WTC11 (cell line): ENCODE results near the gene TMEFF2. TPM values are rescaled to one million over a fixed set of nuclear protein-coding genes. Genes with fewer than 3 reads are reported as not detected.
A peak's percentile ranks its signal among the peaks of the same experiment; 100 is the strongest.

Experiments used
- ATAC-seq: fragments of 200-7000 bp; cut with Tn5 transposase; 2 replicates; pipeline ENCODE4 v1.10.0; 2021; ENCODE audit warnings: mild to moderate bottlenecking, moderate library complexity
- CTCF ChIA-PET: fragments of 300-600 bp; sonication (Branson Sonifier 250); formaldehyde crosslinking; loops from one replicate; lab custom pipeline; 2021; ENCODE audit warnings: antibody characterized with exemption; lab: Charles Lee
- POLR2A ChIA-PET: fragments of 350-600 bp; sonication (Branson Sonifier 250); formaldehyde crosslinking; loops from one replicate; lab custom pipeline; 2021; ENCODE audit warnings: antibody characterized with exemption; lab: Charles Lee
- DNase-seq: peaks from one replicate; pipeline ENCODE4 v3.0.0; 2021; ENCODE audit warnings: low spot score
- H3K27ac Mint-ChIP-seq: 2 replicates; pipeline ENCODE4 v1.8.0; 2021; ENCODE audit warnings: mixed read lengths
- H3K27me3 Mint-ChIP-seq: 2 replicates; pipeline ENCODE4 v1.8.0; 2021; ENCODE audit warnings: low read depth, mild to moderate bottlenecking, moderate library complexity, mixed read lengths
- H3K36me3 Mint-ChIP-seq: 2 replicates; pipeline ENCODE4 v1.8.0; 2021; ENCODE audit warnings: mixed read lengths
- H3K4me1 Mint-ChIP-seq: 2 replicates; pipeline ENCODE4 v1.8.0; 2022; ENCODE audit warnings: mixed read lengths
- H3K4me3 Mint-ChIP-seq: 2 replicates; pipeline ENCODE4 v1.8.0; 2021; ENCODE audit warnings: mild to moderate bottlenecking, moderate library complexity, mixed read lengths
- H3K9me3 Mint-ChIP-seq: 2 replicates; pipeline ENCODE4 v1.8.0; 2021; ENCODE audit warnings: mixed read lengths
- AR ChIP-seq: fragments of 250-450 bp; sonication (Bioruptor Pico); IDR thresholded peaks from 2 replicates; pipeline ENCODE4 v1.9.0; 2021; ENCODE audit warnings: mild to moderate bottlenecking
- E2F4 ChIP-seq: sonication (generic); formaldehyde crosslinking; IDR thresholded peaks from 2 replicates; pipeline ENCODE4 v1.8.1; 2022; ENCODE audit warnings: low read depth, mild to moderate bottlenecking, moderate library complexity, missing genetic modification reagents, borderline replicate concordance
- FOXJ3 ChIP-seq: sonication (generic); formaldehyde crosslinking; IDR thresholded peaks from 2 replicates; pipeline ENCODE4 v1.9.0; 2021; ENCODE audit warnings: missing genetic modification reagents, mild to moderate bottlenecking, borderline replicate concordance
- KAT7 ChIP-seq: sonication (generic); formaldehyde crosslinking; IDR thresholded peaks from 2 replicates; pipeline ENCODE4 v1.8.1; 2023; ENCODE audit warnings: missing genetic modification reagents, mild to moderate bottlenecking, borderline replicate concordance
- MAX ChIP-seq: sonication (generic); formaldehyde crosslinking; IDR thresholded peaks from 2 replicates; pipeline ENCODE4 v1.8.0; 2022; ENCODE audit warnings: mild to moderate bottlenecking, missing genetic modification reagents
- MLX ChIP-seq: sonication (generic); formaldehyde crosslinking; IDR thresholded peaks from 2 replicates; pipeline ENCODE4 v1.8.1; 2023; ENCODE audit warnings: mild to moderate bottlenecking, missing genetic modification reagents, moderate library complexity
- MXD4 ChIP-seq: fragments of 250-450 bp; sonication (Bioruptor Pico); IDR thresholded peaks from 2 replicates; pipeline ENCODE4 v1.8.0; 2021; ENCODE audit warnings: mild to moderate bottlenecking, moderate library complexity, borderline replicate concordance
- NFATC4 ChIP-seq: fragments of 250-450 bp; sonication (Bioruptor Pico); IDR thresholded peaks from 2 replicates; pipeline ENCODE4 v1.9.0; 2021; ENCODE audit warnings: mild to moderate bottlenecking
- PRDM15 ChIP-seq: sonication (generic); formaldehyde crosslinking; IDR thresholded peaks from 2 replicates; pipeline ENCODE4 v1.8.0; 2022; ENCODE audit warnings: missing genetic modification reagents
- TEAD1 ChIP-seq: sonication (generic); formaldehyde crosslinking; IDR thresholded peaks from 2 replicates; pipeline ENCODE4 v1.8.0; 2022; ENCODE audit warnings: mild to moderate bottlenecking, missing genetic modification reagents
- ZNF263 ChIP-seq: sonication (generic); formaldehyde crosslinking; IDR thresholded peaks from 2 replicates; pipeline ENCODE4 v1.8.1; 2022; ENCODE audit warnings: low read depth, mild to moderate bottlenecking, moderate library complexity, missing genetic modification reagents
- ZNF317 ChIP-seq: sonication (generic); formaldehyde crosslinking; IDR thresholded peaks from 2 replicates; pipeline ENCODE4 v1.8.1; 2023; ENCODE audit warnings: low read depth, mild to moderate bottlenecking, moderate library complexity, missing genetic modification reagents, borderline replicate concordance
- ZNF425 ChIP-seq: fragments of 250-450 bp; sonication (Bioruptor Pico); conservative IDR thresholded peaks from 2 replicates; pipeline ENCODE4 v1.9.0; 2021; ENCODE audit warnings: mild to moderate bottlenecking
- total RNA-seq: library from RNA; stranded (reverse); gene quantifications from 3 replicates; pipeline ENCODE4 v1.2.3, GENCODE V29; 2021

The TMEFF2 gene
- total RNA-seq, 1 experiment from 2014 or later, result 2.3 TPM

GRCh38 chr2:191927991-191928390 lies 266.7 kb downstream of the TMEFF2 start:
- TF ChIP-seq AR, result no peak
- no peak for TF ChIP-seq ZNF317
- peak; percentile 87 for TF ChIP-seq PRDM15
- TF ChIP-seq, all 79 proteins: peak for 1
- H3K4me3 Mint-ChIP-seq, result peak overlapping the region; percentile 0; the same call in 1 of the 2 replicates
- DNase-seq (no peak), ATAC-seq (peak; percentile 57)
- peaks cover 31% of the 10 kb centered on the region for H3K4me1 Mint-ChIP-seq
- H3K9me3 Mint-ChIP-seq, result peaks cover 2% of the 10 kb centered on the region
- H3K27me3 Mint-ChIP-seq, result no peaks in the 10 kb centered on the region
- peak overlapping the region; percentile 92 for H3K27ac Mint-ChIP-seq
- ChIA-PET CTCF (no interaction called here), POLR2A (interaction anchor here (0.8 kb wide), 1 partner anchor 9 kb away, joined by 3 read pairs; no protein-coding TSS in a partner anchor)
- peaks cover 2% of the 10 kb centered on the region; the same call in 1 of the 2 replicates for H3K36me3 Mint-ChIP-seq

- Mint-ChIP-seq H3K36me3 (peaks cover 7% of the 10 kb centered on the region), H3K4me3 (no peak overlapping the region; the same call in 1 of the 2 replicates), H3K9me3 (peaks cover 8% of the 10 kb centered on the region), H3K4me1 (peaks cover 31% of the 10 kb centered on the region), H3K27ac (peak overlapping the region; percentile 92), H3K27me3 (no peaks in the 10 kb centered on the region; the same call in 1 of the 2 replicates)
- no peak for TF ChIP-seq E2F4 (CRISPR knock-in tag)
- no peak for TF ChIP-seq KAT7 (CRISPR knock-in tag)
- no peak for TF ChIP-seq MXD4 (CRISPR knock-in tag)
- TF ChIP-seq TEAD1 (CRISPR knock-in tag), result 0 out of 2 replicates have a peak, but pooled peaks have one; percentile 14
- TF ChIP-seq FOXJ3 (CRISPR knock-in tag), result no peak
- no peak for TF ChIP-seq ZNF263 (CRISPR knock-in tag)
- TF ChIP-seq MAX (CRISPR knock-in tag), result no peak
- DNase-seq, result no peak
- POLR2A ChIA-PET, result interaction anchor here (0.8 kb wide), 1 partner anchor 8 kb away, joined by 3 read pairs; no protein-coding TSS in a partner anchor
- CTCF ChIA-PET, result no interaction called here
- ATAC-seq, result peak; percentile 75
These were observed 267.3 kb downstream of the TMEFF2 start for GRCh38 chr2:191927319-191927867.

GRCh38 chr2:191926671-191927070 lies 268.1 kb downstream of the TMEFF2 start:
- DNase-seq (no peak), ATAC-seq (no peak)
- Mint-ChIP-seq H3K9me3 (peaks cover 13% of the 10 kb centered on the region), H3K27ac (peak overlapping the region; percentile 92; the same call in 1 of the 2 replicates), H3K4me1 (peaks cover 31% of the 10 kb centered on the region), H3K27me3 (no peaks in the 10 kb centered on the region; the same call in 1 of the 2 replicates), H3K4me3 (no peak overlapping the region), H3K36me3 (peaks cover 12% of the 10 kb centered on the region)
- ChIA-PET CTCF (no interaction called here), POLR2A (no interaction called here)
- TF ChIP-seq ZNF425 (CRISPR knock-in tag) (no peak), NFATC4 (no peak), MLX (no peak)
